Keratinocyte (primary cell): ENCODE results near the gene LPA. TPM values are rescaled to one million over a fixed set of nuclear protein-coding genes. Genes with fewer than 3 reads are reported as not detected.

Experiments used
- DNase-seq: peaks from one replicate; pipeline ENCODE4 v3.0.0-alpha.2; 2011; ENCODE audit warnings: low read depth, missing footprints, low spot score
- FAIRE-seq: peaks from 2 replicates; lab custom pipeline; 2011; peaks lifted over from hg19 to GRCh38; lab: Jason Lieb, UNC
- H2AFZ ChIP-seq: 2 replicates; pipeline ENCODE4 v1.6.0; 2012; ENCODE audit warnings: low read length, control low read depth, inconsistent platforms; ENCODE audit not compliant: control insufficient read depth
- H3K27ac ChIP-seq: 2 replicates; pipeline ENCODE4 v1.5.1; 2011; ENCODE audit warnings: low read length; ENCODE audit not compliant: control insufficient read depth, insufficient read depth
- H3K27me3 ChIP-seq: 3 replicates; pipeline ENCODE4 v1.6.0; 2011; ENCODE audit warnings: low read length; ENCODE audit not compliant: control insufficient read depth, insufficient read depth; ENCODE audit errors: extremely low read depth
- H3K36me3 ChIP-seq, 2 experiments: 2 replicates in 1 of 2; 3 replicates in 1 of 2; pipeline ENCODE4 v1.5.1; 2011; ENCODE audit warnings: low read length in 2 of 2, mild to moderate bottlenecking in 1 of 2; ENCODE audit not compliant: control insufficient read depth in 2 of 2, insufficient read depth in 2 of 2; ENCODE audit errors: extremely low read depth in 1 of 2
- H3K4me1 ChIP-seq: 3 replicates; pipeline ENCODE4 v1.5.1; 2011; ENCODE audit warnings: low read length; ENCODE audit not compliant: control insufficient read depth, insufficient read depth; ENCODE audit errors: extremely low read depth
- H3K4me2 ChIP-seq: 3 replicates; pipeline ENCODE4 v1.6.0; 2011; ENCODE audit warnings: low read depth, low read length; ENCODE audit not compliant: control insufficient read depth, insufficient read depth; ENCODE audit errors: extremely low read depth
- H3K4me3 ChIP-seq, 3 experiments: fragments of 200-600 bp in 1 of 3; sonication (generic) in 1 of 3; 2 replicates in 2 of 3; 3 replicates in 1 of 3; pipeline ENCODE4 v1.5.1; 2011 to 2016; ENCODE audit warnings: low read length in 3 of 3, mild to moderate bottlenecking in 3 of 3, control low read depth in 2 of 3, inconsistent platforms in 1 of 3, low read depth in 1 of 3, mixed read lengths in 1 of 3, mixed run types in 1 of 3, moderate library complexity in 1 of 3; ENCODE audit not compliant: control insufficient read depth in 2 of 3, insufficient read depth in 2 of 3; ENCODE audit errors: extremely low read depth in 1 of 3
- H3K79me2 ChIP-seq: 2 replicates; pipeline ENCODE4 v1.6.0; 2012; ENCODE audit warnings: low read length; ENCODE audit not compliant: control insufficient read depth, insufficient read depth
- H3K9ac ChIP-seq: 3 replicates; pipeline ENCODE4 v1.6.0; 2011; ENCODE audit warnings: low read length; ENCODE audit not compliant: control insufficient read depth, insufficient read depth; ENCODE audit errors: extremely low read depth
- H3K9me1 ChIP-seq: 3 replicates; pipeline ENCODE4 v1.6.0; 2011; ENCODE audit warnings: low read length; ENCODE audit not compliant: control insufficient read depth, insufficient read depth; ENCODE audit errors: extremely low read depth
- H3K9me3 ChIP-seq: 2 replicates; pipeline ENCODE4 v1.5.1; 2012; ENCODE audit warnings: low read depth, low read length; ENCODE audit not compliant: control insufficient read depth
- H4K20me1 ChIP-seq: 3 replicates; pipeline ENCODE4 v1.6.0; 2011; ENCODE audit warnings: low read length; ENCODE audit not compliant: control insufficient read depth, insufficient read depth; ENCODE audit errors: extremely low read depth
- EZH2 ChIP-seq: IDR thresholded peaks from one replicate; pipeline ENCODE4 v1.6.1; 2012; ENCODE audit warnings: inconsistent platforms, mild to moderate bottlenecking, low read length, moderate library complexity
- dilution Hi-C: fragments of 300-500 bp; cut with MboI; formaldehyde crosslinking; loops from one replicate; pipeline ENCODE4 v1.7.0; 2020; ENCODE audit warnings: low sequenced_read_pairs; ENCODE audit not compliant: extremely low pct_ligation_motif_present
- polyA plus RNA-seq, 5 experiments: library from polyadenylated mRNA; depleted of rRNA in 3 of 5; stranded (reverse) in 3 of 5; stranded (forward) in 1 of 5; unstranded in 1 of 5; fragments of >200 nt; gene quantifications; 1 replicate in 1 of 5; 2 replicates in 3 of 5; 3 replicates in 1 of 5; pipeline versions ENCODE4 v1.2.1 to v1.2.3, GENCODE V29; 2011 to 2012; ENCODE audit warnings: missing spikeins in 2 of 5, low read depth in 1 of 5, low replicate concordance in 1 of 5
- TF ChIP-seq, protein P1 (sequence below), 3 experiments: IDR thresholded peaks in 1 of 3; conservative IDR thresholded peaks in 1 of 3; optimal IDR thresholded peaks in 1 of 3; 2 replicates in 2 of 3; 3 replicates in 1 of 3; pipeline versions ENCODE3 to v1.5.1; 2011; ENCODE audit warnings: low read length in 3 of 3, mild to moderate bottlenecking in 3 of 3, moderate library complexity in 2 of 3, control low read depth in 1 of 3, inconsistent platforms in 1 of 3; ENCODE audit not compliant: insufficient read depth in 2 of 3; ENCODE audit errors: extremely low read depth in 1 of 3

The LPA gene
- polyA plus RNA-seq, 1 donor (not counting 4 experiments of a cell fraction or from before 2014, with no cell fraction given): not detected

DNA sequence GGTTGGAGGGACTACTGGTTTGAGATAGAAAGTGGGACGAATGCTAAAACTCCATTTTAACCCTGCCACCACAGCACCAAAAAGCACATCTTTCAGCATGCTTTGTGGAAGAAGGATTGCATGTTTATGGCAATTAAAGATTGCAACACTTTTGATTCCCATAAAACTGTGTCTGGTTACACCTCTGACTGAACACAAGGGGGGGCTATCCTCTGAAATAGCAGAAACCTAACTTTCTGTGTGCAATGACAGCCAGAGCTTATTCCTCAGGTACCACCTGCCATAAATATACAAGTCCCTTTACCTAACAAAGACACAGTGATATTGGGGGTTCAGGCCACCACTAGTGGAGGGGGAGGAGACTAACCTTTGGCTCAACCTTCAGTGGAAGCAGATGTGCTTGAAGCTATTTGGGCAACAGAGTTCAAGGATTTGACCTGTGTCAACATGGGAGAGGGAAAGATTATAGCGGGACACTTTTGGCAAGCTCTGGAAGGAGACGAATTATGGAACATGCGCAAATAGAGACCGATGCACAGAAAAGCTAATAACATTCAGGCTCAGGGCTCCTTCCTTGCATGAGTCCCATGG lies 28.4 kb upstream of the LPA start:
- Histone ChIP-seq H3K36me3 (no peaks in the 10 kb centered on the region), H3K4me1 (no peaks in the 10 kb centered on the region), H3K9me1 (no peaks in the 10 kb centered on the region), H3K79me2 (no peaks in the 10 kb centered on the region), H3K27ac (no peak overlapping the region), H3K4me2 (no peak overlapping the region), H4K20me1 (no peaks in the 10 kb centered on the region), H3K4me3 (no peak overlapping the region), H3K27me3 (no peaks in the 10 kb centered on the region), H3K9ac (no peak overlapping the region), H2AFZ (no peak overlapping the region), H3K9me3 (no peaks in the 10 kb centered on the region)
- TF ChIP-seq EZH2: no peak
- TF ChIP-seq, protein P1, sequence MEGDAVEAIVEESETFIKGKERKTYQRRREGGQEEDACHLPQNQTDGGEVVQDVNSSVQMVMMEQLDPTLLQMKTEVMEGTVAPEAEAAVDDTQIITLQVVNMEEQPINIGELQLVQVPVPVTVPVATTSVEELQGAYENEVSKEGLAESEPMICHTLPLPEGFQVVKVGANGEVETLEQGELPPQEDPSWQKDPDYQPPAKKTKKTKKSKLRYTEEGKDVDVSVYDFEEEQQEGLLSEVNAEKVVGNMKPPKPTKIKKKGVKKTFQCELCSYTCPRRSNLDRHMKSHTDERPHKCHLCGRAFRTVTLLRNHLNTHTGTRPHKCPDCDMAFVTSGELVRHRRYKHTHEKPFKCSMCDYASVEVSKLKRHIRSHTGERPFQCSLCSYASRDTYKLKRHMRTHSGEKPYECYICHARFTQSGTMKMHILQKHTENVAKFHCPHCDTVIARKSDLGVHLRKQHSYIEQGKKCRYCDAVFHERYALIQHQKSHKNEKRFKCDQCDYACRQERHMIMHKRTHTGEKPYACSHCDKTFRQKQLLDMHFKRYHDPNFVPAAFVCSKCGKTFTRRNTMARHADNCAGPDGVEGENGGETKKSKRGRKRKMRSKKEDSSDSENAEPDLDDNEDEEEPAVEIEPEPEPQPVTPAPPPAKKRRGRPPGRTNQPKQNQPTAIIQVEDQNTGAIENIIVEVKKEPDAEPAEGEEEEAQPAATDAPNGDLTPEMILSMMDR (optimal IDR thresholded peaks at IDR 0.05 in 1 of 3, IDR thresholded peaks at IDR 0.05 in 1 of 3, conservative IDR thresholded peaks at IDR 0.05 in 1 of 3; ENCODE audit: extremely low read depth in 1 of 3, insufficient read depth in 2 of 3, low read length in 3 of 3): peak in 1 of 3 experiments; percentile 27
- DNase-seq (no peak), FAIRE-seq (no peak)
- dilution Hi-C loops: no loop called here

DNA sequence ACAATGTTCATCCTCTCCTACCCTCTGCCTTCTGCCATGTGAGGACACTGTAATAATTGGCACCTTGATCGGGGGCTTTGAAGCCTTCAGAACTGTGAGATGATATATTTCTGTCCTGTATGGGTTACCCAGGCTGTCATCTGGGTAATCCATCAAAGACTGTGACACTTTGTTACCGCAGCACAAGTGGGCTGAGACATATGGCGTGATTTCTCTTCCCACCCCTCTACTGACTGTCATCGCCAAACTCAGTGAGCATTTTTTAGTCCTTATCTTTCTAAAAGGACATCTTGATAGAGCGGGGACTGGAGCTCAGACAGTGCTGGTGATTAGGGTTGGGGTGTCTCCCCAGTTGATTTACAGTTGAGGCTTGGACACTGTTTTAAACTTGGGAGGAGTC lies 27.5 kb upstream of the LPA start:
- no peaks in the 10 kb centered on the region for H3K9me3 ChIP-seq
- no peaks in the 10 kb centered on the region for H3K27me3 ChIP-seq
- H3K4me3 ChIP-seq: no peak overlapping the region
- H3K9me1 ChIP-seq: no peaks in the 10 kb centered on the region
- DNase-seq: no peak
- H3K79me2 ChIP-seq: no peaks in the 10 kb centered on the region
- H3K27ac ChIP-seq: no peak overlapping the region
- no peak overlapping the region for H2AFZ ChIP-seq
- dilution Hi-C loops: no loop called here
- no peak overlapping the region for H3K4me2 ChIP-seq
- no peaks in the 10 kb centered on the region for H3K4me1 ChIP-seq
- no peaks in the 10 kb centered on the region for H3K36me3 ChIP-seq
- FAIRE-seq: no peak
- TF ChIP-seq, protein P1 (optimal IDR thresholded peaks at IDR 0.05 in 1 of 3, IDR thresholded peaks at IDR 0.05 in 1 of 3, conservative IDR thresholded peaks at IDR 0.05 in 1 of 3; ENCODE audit: extremely low read depth in 1 of 3, insufficient read depth in 2 of 3, low read length in 3 of 3): no peak
- no peak for TF ChIP-seq EZH2
- no peaks in the 10 kb centered on the region for H4K20me1 ChIP-seq
- no peak overlapping the region for H3K9ac ChIP-seq
